ENCODE data around the gene MYOCD. TPM values are rescaled to one million over a fixed set of nuclear protein-coding genes. Genes with fewer than 3 reads are reported as not detected.

MYOCD gene, protein sequence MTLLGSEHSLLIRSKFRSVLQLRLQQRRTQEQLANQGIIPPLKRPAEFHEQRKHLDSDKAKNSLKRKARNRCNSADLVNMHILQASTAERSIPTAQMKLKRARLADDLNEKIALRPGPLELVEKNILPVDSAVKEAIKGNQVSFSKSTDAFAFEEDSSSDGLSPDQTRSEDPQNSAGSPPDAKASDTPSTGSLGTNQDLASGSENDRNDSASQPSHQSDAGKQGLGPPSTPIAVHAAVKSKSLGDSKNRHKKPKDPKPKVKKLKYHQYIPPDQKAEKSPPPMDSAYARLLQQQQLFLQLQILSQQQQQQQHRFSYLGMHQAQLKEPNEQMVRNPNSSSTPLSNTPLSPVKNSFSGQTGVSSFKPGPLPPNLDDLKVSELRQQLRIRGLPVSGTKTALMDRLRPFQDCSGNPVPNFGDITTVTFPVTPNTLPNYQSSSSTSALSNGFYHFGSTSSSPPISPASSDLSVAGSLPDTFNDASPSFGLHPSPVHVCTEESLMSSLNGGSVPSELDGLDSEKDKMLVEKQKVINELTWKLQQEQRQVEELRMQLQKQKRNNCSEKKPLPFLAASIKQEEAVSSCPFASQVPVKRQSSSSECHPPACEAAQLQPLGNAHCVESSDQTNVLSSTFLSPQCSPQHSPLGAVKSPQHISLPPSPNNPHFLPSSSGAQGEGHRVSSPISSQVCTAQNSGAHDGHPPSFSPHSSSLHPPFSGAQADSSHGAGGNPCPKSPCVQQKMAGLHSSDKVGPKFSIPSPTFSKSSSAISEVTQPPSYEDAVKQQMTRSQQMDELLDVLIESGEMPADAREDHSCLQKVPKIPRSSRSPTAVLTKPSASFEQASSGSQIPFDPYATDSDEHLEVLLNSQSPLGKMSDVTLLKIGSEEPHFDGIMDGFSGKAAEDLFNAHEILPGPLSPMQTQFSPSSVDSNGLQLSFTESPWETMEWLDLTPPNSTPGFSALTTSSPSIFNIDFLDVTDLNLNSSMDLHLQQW
- 0.36 and 2.2 TPM in 2 replicates for total RNA-seq

DNA sequence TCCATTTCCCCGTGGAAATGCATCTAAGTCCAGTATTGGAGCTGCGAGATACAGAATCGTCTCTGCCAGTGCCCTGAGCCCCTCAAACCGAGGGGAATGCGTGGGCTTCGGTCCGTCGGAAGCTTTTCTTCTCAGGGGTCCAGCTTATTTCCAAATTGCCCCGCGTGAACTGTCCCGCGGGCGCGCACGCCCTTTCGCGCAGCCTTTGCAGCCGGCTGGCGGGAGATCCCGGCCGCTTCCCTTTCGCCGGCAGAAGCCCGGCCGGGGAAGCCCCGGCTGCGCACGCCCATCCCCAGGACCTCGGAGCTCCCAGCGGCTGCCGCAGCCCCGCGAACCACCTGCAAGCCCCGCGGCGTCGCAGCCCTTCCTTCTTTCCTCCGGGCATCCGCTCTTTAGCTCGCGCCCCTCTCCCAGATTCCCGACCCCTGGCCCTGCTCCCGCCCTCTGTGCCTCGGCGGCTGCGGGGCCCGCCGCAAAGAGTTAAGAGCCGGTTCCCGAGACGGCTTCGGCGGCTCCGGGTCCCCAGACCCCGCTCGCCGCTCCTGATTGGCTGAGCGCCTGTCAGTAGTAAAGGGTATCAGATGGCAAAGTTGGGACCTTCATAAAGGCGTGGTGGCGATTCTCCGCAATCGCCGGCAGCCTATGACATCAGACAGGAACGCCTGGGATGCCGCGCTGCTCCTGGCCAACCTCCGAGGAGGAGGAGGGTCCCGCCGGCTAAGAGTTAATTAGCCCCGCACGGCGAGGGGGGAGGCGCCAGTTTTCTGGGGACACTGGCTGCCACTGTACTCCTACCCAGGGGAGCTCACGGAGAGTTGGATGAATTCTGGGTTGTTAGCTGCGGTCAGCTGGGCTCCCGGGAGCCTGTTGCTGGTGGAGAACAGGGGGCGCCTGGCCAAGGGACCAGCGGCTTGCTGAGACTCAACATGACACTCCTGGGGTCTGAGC is at the start of gene MYOCD:
Gene MYOCD (plus strand): TSS at position 628 of the 948 bp plus-strand sequence. CDS start 299 bp downstream, at position 927.
- TF ChIP-seq, protein P1, sequence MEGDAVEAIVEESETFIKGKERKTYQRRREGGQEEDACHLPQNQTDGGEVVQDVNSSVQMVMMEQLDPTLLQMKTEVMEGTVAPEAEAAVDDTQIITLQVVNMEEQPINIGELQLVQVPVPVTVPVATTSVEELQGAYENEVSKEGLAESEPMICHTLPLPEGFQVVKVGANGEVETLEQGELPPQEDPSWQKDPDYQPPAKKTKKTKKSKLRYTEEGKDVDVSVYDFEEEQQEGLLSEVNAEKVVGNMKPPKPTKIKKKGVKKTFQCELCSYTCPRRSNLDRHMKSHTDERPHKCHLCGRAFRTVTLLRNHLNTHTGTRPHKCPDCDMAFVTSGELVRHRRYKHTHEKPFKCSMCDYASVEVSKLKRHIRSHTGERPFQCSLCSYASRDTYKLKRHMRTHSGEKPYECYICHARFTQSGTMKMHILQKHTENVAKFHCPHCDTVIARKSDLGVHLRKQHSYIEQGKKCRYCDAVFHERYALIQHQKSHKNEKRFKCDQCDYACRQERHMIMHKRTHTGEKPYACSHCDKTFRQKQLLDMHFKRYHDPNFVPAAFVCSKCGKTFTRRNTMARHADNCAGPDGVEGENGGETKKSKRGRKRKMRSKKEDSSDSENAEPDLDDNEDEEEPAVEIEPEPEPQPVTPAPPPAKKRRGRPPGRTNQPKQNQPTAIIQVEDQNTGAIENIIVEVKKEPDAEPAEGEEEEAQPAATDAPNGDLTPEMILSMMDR (conservative IDR thresholded peaks at IDR 0.05; ENCODE audit: low read depth, low read length) = no peak
- peak within 1 kb of the TSS; percentile 29 for H3K4me3 ChIP-seq (ENCODE audit: low read depth, low read length)
- DNase-seq (ENCODE audit: low read depth) = no peak

DNA sequence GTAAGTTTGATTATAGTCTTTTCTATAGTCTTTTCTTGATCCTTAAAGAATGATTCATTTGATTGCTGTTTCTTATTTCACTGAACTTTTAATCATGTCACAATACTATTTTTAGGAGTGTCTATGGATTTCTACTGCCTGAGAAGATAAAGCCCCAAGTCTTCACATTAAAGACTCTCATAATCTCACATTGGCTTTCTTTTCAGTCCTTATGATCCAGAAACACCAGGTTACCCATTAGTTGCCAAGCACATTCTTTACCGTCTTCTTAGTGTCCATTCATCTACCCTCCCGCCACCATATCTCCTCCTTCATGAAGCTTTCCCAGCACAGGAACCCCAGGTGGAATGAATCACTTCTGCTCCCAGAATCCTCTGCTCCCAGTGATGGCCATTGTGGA is 49.5 kb upstream of the MYOCD start:
- DNase-seq (ENCODE audit: low read depth) = no peak

DNA sequence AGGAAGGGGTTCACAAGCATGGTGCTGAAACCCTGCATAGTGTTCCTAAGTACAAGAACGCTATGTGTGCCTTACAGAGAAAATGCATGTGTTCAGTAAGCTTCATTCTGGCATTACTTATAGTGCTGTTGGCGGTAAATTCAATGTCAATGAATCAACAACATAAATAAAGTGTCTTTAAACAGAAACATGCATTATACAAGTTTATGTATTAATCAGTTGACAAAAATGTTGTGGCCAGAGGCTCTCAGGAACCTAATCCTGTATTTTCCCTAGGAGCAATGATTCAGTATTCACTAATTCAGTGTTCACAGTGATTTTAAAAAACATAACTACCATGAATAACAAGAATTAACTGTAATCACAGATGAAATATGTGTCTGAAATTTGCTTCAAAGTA is 47.1 kb upstream of the MYOCD start:
- DNase-seq (ENCODE audit: low read depth) = no peak
- no peak overlapping the region for H3K4me3 ChIP-seq (ENCODE audit: low read depth, low read length)
- TF ChIP-seq, protein P1 (conservative IDR thresholded peaks at IDR 0.05; ENCODE audit: low read depth, low read length) = no peak

More for the DNA sequence above, 49.5 kb upstream of the MYOCD start:
- no peak overlapping the region for H3K4me3 ChIP-seq (ENCODE audit: low read depth, low read length)
- TF ChIP-seq, protein P1 (conservative IDR thresholded peaks at IDR 0.05; ENCODE audit: low read depth, low read length) = no peak

DNA sequence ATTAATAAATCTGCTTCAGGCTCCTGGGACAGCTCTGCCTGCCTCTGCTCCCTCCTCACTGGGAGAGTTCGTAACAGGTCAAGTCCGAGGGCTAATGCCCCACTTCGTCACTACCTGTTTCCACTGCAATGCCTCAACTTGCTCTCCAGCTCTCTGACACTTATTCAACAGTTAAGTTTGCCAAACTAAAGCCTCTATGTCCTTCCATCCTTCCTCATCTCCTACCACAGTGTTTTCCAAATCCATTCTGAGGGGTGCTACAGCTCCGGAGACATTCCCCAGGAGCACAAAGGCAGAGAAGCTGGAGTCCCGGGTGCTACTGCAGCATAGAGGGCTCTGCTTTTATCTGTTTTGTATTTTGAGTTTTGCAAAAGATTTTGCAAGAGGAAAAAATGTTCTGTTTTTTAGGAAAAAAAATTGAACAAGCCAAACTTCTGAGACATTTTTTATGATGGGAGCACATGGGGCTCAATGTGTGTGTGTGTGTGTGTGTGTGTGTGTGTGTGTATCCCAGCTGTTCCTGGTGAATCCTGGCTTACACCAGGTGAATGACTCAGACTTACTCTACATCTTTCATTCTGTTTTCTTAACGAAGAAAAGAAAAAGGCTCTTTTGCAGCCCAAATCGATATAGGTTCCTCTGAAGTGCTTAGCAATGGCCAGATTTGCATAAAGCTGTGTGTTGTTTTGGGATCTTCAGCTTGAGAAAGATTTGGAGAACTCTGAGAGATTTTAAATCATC is 46.1 kb upstream of the MYOCD start:
- DNase-seq (ENCODE audit: low read depth) = no peak
- TF ChIP-seq, protein P1 (conservative IDR thresholded peaks at IDR 0.05; ENCODE audit: low read depth, low read length) = no peak
- no peak overlapping the region for H3K4me3 ChIP-seq (ENCODE audit: low read depth, low read length)

DNA sequence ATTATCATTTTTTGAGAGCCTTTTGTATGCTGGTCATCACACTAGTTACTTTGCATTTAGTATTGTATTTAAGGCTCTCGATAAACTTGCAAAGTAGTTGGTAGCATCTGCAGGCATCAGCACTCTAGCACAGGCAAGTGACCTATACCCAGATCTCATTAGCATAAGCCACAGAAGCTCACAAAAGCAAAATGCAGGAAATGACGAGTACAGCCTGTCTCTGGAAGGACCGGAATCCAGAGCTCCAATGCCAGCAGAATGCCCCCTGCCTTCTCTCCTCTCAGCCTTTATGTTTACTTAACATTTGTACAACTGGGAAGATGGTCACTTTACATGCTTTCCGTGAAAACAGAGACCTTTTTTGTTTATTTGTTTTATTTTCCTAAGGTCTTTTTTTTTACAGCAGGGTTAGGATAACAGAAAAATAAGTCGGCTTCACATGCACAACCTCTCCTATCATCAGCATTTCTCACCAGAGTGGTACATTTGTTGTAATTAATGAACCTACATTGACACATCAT is 45.4 kb upstream of the MYOCD start:
- TF ChIP-seq, protein P1 (conservative IDR thresholded peaks at IDR 0.05; ENCODE audit: low read depth, low read length) = no peak
- no peak overlapping the region for H3K4me3 ChIP-seq (ENCODE audit: low read depth, low read length)
- no peak for DNase-seq (ENCODE audit: low read depth)

Data from epithelial cell of proximal tubule (primary cell).